Measurements from ENCODE around the gene PPAN.

PPAN gene

GRCh38 chr19:10106100-10106936 lies at the start of gene PPAN:
TSS of gene PPAN (plus strand) at chr19:10106362. CDS start at chr19:10106395, 33 bp downstream.
- H3K4me3 ChIP-seq (ENCODE audit: low read depth, low read length), result peak within 1 kb of the TSS; percentile 97
- TF ChIP-seq CTCF (IDR thresholded peaks at IDR 0.05; ENCODE audit: borderline replicate concordance, insufficient read depth, low read depth, low read length), result no peak

- H3K4me3 ChIP-seq (ENCODE audit: low read depth, low read length), result no peak overlapping the region
- no peak for TF ChIP-seq CTCF (IDR thresholded peaks at IDR 0.05; ENCODE audit: borderline replicate concordance, insufficient read depth, low read depth, low read length)
These were observed 44.3 kb upstream of the PPAN start for GRCh38 chr19:10061717-10062310.

DNA sequence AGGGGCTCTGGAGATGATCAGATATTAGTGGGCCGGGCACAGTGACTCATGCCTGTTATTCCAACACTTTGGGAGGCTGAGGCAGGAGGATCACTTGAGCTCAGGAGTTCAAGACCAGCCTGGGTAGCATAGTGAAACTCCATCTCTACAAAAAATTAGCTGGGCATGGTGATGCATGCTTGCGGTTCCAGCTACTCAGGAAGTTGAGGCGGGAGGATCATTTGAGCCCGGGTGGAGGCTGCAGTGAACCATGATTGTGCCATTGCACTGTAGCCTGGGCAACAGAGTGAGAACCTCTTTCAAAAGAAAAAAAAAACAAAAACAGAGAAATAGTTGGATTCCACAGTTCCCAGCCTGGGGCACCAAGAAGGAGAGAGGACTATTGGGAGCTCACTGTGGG lies 38.0 kb upstream of the PPAN start:
- no peak for TF ChIP-seq CTCF (IDR thresholded peaks at IDR 0.05; ENCODE audit: borderline replicate concordance, insufficient read depth, low read depth, low read length)
- no peak overlapping the region for H3K4me3 ChIP-seq (ENCODE audit: low read depth, low read length)

GRCh38 chr19:10069046-10069445 lies 37.1 kb upstream of the PPAN start:
- no peak overlapping the region for H3K4me3 ChIP-seq (ENCODE audit: low read depth, low read length)
- no peak for TF ChIP-seq CTCF (IDR thresholded peaks at IDR 0.05; ENCODE audit: borderline replicate concordance, insufficient read depth, low read depth, low read length)

- no peak overlapping the region for H3K4me3 ChIP-seq (ENCODE audit: low read depth, low read length)
- TF ChIP-seq CTCF (IDR thresholded peaks at IDR 0.05; ENCODE audit: borderline replicate concordance, insufficient read depth, low read depth, low read length), result no peak
These were observed 35.3 kb upstream of the PPAN start for GRCh38 chr19:10070730-10071446.

GRCh38 chr19:10074153-10074552 lies 32.0 kb upstream of the PPAN start:
- TF ChIP-seq CTCF (IDR thresholded peaks at IDR 0.05; ENCODE audit: borderline replicate concordance, insufficient read depth, low read depth, low read length), result peak; percentile 52; the same call in 1 of the 2 replicates
- no peak overlapping the region for H3K4me3 ChIP-seq (ENCODE audit: low read depth, low read length)
